Measurements from ENCODE around the gene GPATCH8.

DNA sequence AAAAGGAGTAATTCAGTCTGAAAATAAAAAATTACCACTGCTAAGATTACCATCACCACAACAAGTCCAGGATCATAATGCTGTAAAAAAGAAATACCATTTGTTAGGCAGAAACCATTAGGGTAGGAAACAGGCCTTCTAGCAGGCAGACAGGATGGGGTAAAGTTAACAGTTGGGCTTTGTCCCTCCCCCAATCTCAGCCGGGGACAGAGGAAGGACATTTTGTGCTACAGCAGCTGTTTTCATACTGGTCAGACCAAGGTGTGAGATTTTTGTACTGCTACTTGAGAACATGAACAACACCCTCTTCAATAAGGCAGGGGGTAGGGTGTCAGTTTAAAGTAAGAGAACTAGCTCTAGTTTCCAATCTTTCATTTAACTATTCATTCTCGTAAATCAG is 64.6 kb downstream of the GPATCH8 start:
- no peak for TF ChIP-seq EZH2 (IDR thresholded peaks at IDR 0.05; ENCODE audit: borderline replicate concordance, low read length)
- TF ChIP-seq, protein P1, sequence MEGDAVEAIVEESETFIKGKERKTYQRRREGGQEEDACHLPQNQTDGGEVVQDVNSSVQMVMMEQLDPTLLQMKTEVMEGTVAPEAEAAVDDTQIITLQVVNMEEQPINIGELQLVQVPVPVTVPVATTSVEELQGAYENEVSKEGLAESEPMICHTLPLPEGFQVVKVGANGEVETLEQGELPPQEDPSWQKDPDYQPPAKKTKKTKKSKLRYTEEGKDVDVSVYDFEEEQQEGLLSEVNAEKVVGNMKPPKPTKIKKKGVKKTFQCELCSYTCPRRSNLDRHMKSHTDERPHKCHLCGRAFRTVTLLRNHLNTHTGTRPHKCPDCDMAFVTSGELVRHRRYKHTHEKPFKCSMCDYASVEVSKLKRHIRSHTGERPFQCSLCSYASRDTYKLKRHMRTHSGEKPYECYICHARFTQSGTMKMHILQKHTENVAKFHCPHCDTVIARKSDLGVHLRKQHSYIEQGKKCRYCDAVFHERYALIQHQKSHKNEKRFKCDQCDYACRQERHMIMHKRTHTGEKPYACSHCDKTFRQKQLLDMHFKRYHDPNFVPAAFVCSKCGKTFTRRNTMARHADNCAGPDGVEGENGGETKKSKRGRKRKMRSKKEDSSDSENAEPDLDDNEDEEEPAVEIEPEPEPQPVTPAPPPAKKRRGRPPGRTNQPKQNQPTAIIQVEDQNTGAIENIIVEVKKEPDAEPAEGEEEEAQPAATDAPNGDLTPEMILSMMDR (conservative IDR thresholded peaks at IDR 0.05 in 1 of 2, IDR thresholded peaks at IDR 0.05 in 1 of 2; ENCODE audit: extremely low read depth in 1 of 2, insufficient read depth in 1 of 2, low read depth in 1 of 2, low read length in 2 of 2): no peak

All from mammary epithelial cell (primary cell).